Neural crest cell (in vitro differentiated cells): Measurements from ENCODE around the gene SRA1. TPM values are rescaled to one million over a fixed set of nuclear protein-coding genes. Genes with fewer than 3 reads are reported as not detected.

ENCODE experiments used
- DNase-seq: peaks from one replicate; pipeline ENCODE4 v3.0.0; 2021; ENCODE audit warnings: low read depth, mixed read lengths, low spot score
- H3K27ac Mint-ChIP-seq: one replicate; pipeline ENCODE4 v1.8.0; 2021; ENCODE audit warnings: mild to moderate bottlenecking, mixed read lengths; ENCODE audit not compliant: unreplicated experiment
- H3K27me3 Mint-ChIP-seq: 2 replicates; pipeline ENCODE4 v1.8.0; 2021; ENCODE audit warnings: low read depth, mild to moderate bottlenecking, mixed read lengths
- H3K36me3 Mint-ChIP-seq: 2 replicates; pipeline ENCODE4 v1.8.0; 2021; ENCODE audit warnings: low read depth, mild to moderate bottlenecking, mixed read lengths
- H3K4me1 Mint-ChIP-seq: 2 replicates; pipeline ENCODE4 v1.8.0; 2021; ENCODE audit warnings: mixed read lengths
- H3K4me3 Mint-ChIP-seq: one replicate; pipeline ENCODE4 v1.8.0; 2021; ENCODE audit warnings: mild to moderate bottlenecking, mixed read lengths
- H3K9me3 Mint-ChIP-seq: 2 replicates; pipeline ENCODE4 v1.8.0; 2021; ENCODE audit warnings: mixed read lengths
- total RNA-seq: library from RNA; stranded (reverse); gene quantifications from 2 replicates; pipeline ENCODE4 v1.2.1, GENCODE V29; 2021
- TF ChIP-seq, protein P1 (sequence below): fragments of 200-600 bp; sonication (generic); conservative IDR thresholded peaks from 2 replicates; pipeline ENCODE4 v1.5.0; 2021; ENCODE audit warnings: antibody characterized with exemption, mild to moderate bottlenecking

The SRA1 gene
- total RNA-seq, 1 donor from 2014 or later: 36.3 TPM

DNA sequence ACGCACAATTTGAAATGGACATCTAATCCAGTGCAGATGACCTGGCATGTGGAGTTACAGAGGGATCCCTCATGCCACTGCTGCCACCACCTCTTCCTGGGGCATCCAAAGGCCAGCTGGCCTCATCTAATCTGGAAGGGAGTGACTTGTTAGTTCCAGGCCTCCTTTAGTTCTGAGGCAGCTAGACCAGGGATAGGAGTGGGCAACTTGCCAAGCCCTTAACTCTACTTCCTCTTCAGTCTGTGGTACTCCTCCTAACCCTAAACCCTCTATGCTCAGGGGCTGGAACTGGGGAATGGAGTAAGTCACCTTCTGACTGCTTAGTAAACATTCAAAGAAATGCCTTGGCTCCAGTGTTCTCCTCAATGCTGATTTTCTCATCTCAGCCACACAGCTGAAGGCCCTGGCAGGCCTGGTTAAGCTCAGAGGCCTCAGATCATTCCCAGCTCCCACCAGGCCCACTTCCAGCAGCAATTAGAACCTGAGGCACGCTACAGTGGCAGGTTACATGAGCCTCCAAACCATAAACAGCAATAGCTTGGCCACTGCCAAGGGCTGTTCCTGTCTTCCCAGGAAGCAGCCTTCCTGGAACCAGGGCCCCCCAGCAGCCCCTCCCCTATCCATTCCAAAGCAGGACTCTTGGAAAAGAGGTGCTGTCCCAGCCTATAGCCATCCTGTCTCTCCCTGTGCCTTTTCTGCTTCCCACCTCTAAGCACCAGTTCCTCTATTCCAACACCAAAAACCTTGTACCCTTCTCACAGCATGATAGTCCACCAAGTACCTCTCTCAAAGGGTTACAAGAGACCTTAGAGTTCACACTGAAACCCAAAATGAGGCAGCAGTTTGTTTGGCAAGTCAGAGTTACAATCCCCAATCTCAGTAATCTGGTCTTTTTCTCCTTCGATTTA lies 7.8 kb downstream of the SRA1 start:
- peak overlapping the region; percentile 58 for H3K4me3 Mint-ChIP-seq
- no peak for DNase-seq
- peaks cover 35% of the 10 kb centered on the region for H3K4me1 Mint-ChIP-seq
- TF ChIP-seq, protein P1, sequence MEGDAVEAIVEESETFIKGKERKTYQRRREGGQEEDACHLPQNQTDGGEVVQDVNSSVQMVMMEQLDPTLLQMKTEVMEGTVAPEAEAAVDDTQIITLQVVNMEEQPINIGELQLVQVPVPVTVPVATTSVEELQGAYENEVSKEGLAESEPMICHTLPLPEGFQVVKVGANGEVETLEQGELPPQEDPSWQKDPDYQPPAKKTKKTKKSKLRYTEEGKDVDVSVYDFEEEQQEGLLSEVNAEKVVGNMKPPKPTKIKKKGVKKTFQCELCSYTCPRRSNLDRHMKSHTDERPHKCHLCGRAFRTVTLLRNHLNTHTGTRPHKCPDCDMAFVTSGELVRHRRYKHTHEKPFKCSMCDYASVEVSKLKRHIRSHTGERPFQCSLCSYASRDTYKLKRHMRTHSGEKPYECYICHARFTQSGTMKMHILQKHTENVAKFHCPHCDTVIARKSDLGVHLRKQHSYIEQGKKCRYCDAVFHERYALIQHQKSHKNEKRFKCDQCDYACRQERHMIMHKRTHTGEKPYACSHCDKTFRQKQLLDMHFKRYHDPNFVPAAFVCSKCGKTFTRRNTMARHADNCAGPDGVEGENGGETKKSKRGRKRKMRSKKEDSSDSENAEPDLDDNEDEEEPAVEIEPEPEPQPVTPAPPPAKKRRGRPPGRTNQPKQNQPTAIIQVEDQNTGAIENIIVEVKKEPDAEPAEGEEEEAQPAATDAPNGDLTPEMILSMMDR: no peak
- no peaks in the 10 kb centered on the region for H3K9me3 Mint-ChIP-seq
- peaks cover 2% of the 10 kb centered on the region for H3K27me3 Mint-ChIP-seq
- no peak overlapping the region for H3K27ac Mint-ChIP-seq
- H3K36me3 Mint-ChIP-seq: peaks cover 14% of the 10 kb centered on the region

- Mint-ChIP-seq H3K9me3 (no peaks in the 10 kb centered on the region), H3K4me3 (peak overlapping the region; percentile 34), H3K4me1 (peaks cover 31% of the 10 kb centered on the region)
Measured at GRCh38 chr5:140548791-140549190, 8.5 kb downstream of the SRA1 start.

GRCh38 chr5:140548300-140548688 lies 9.0 kb downstream of the SRA1 start:
- Mint-ChIP-seq H3K36me3 (peaks cover 17% of the 10 kb centered on the region), H3K9me3 (no peaks in the 10 kb centered on the region)
- TF ChIP-seq, protein P1: no peak

More at GRCh38 chr5:140548791-140549190, 8.5 kb downstream of the SRA1 start:
- TF ChIP-seq, protein P1: no peak
- peak overlapping the region; percentile 67 for H3K27ac Mint-ChIP-seq
- peaks cover 2% of the 10 kb centered on the region for H3K27me3 Mint-ChIP-seq
- DNase-seq: no peak
- peaks cover 16% of the 10 kb centered on the region for H3K36me3 Mint-ChIP-seq

GRCh38 chr5:140547508-140548299 lies 9.6 kb downstream of the SRA1 start, which contains the start of gene EIF4EBP3:
EIF4EBP3 (plus strand) TSS chr5:140547662; CDS start chr5:140547738, 76 bp downstream.
- Mint-ChIP-seq H3K27ac (peak within 1 kb of the TSS; percentile 93), H3K27me3 (peaks cover 2% of the 10 kb centered on the region), H3K36me3 (peaks cover 15% of the 10 kb centered on the region), H3K9me3 (no peaks in the 10 kb centered on the region), H3K4me3 (peak within 1 kb of the TSS; percentile 86), H3K4me1 (peaks cover 31% of the 10 kb centered on the region)
- peak; percentile 83 for DNase-seq
- TF ChIP-seq, protein P1: peak; percentile 70

More at GRCh38 chr5:140548300-140548688, 9.0 kb downstream of the SRA1 start:
- Mint-ChIP-seq H3K27me3 (peaks cover 2% of the 10 kb centered on the region), H3K27ac (peak overlapping the region; percentile 93), H3K4me3 (peak overlapping the region; percentile 86), H3K4me1 (peaks cover 31% of the 10 kb centered on the region)
- no peak for DNase-seq

- H3K4me1 Mint-ChIP-seq: peaks cover 31% of the 10 kb centered on the region
- peaks cover 2% of the 10 kb centered on the region for H3K27me3 Mint-ChIP-seq
- H3K27ac Mint-ChIP-seq: peak overlapping the region; percentile 62
- peaks cover 15% of the 10 kb centered on the region for H3K36me3 Mint-ChIP-seq
- peak overlapping the region; percentile 86 for H3K4me3 Mint-ChIP-seq
- TF ChIP-seq, protein P1: no peak
- no peak for DNase-seq
- no peaks in the 10 kb centered on the region for H3K9me3 Mint-ChIP-seq
Measured at GRCh38 chr5:140546851-140547507, 10.3 kb downstream of the SRA1 start.
